RKO (cell line): ENCODE measurements around the gene PEAK1.
A peak's percentile ranks its signal among the peaks of the same experiment; 100 is the strongest.
"Not testable (repeated sequence)": the region's sequence is repeated elsewhere in the genome, so short reads cannot be mapped to it uniquely, and the experiment has no call there.

ENCODE experiments used
- DNase-seq: peaks from one replicate; pipeline ENCODE4 v3.0.0-alpha.2; 2016; ENCODE audit warnings: low spot score

The PEAK1 gene

DNA sequence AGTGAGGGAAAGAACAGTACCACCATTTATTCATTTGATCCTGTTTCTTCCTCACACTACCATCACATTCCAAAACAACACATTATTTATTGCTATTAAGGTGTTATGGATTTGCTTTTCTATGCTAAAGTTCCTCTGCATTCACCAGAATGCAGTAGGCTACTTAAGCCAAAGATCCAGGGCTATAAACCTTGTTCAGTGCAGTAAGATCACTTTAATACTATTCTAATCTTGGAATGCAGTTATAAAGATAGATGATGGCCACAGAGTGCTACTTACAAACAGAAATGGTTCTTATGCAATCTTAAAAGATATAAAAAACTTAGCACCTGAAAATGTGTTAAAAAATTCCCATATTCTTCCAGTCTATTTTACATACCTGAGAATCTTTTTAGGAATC lies 241.5 kb downstream of the PEAK1 start:
- DNase-seq, result no peak

GRCh38 chr15:77176148-77176547 lies 243.8 kb downstream of the PEAK1 start:
- DNase-seq, result not testable (repeated sequence)

GRCh38 chr15:77173487-77173886 lies 246.4 kb downstream of the PEAK1 start:
- no peak for DNase-seq

DNA sequence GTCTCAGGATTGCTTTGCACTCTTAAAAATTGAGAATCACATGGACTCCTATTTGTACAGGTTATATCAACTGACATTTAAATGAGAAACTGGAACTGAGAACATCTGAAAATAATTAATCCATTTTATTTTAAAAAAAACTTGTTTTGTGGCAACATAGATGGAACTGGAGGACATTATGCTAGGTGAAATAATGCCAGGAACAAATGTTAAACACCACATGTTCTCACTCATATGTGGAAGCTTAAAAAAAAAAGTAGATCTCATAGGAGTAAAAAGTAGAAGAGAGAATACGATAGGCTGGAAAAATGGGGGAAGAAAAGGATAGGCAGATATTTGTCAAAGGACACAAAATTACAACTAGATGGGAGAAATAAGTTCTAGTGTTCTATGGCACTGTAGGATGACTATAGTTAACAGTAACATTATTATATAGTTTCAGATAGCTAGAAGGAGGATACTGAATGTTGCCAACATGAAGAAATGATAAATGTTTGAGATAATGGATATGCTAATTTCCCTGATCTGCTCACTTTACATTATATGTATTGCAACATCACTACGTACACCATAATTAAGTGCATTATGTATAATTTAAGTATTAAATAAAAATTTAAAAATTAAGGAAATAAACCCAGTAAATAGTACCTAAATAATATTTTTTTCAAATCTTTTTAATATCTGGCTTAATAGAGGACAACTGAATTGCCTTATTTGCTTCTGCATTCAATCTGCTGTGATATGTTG lies 248.5 kb downstream of the PEAK1 start:
- no peak for DNase-seq

DNA sequence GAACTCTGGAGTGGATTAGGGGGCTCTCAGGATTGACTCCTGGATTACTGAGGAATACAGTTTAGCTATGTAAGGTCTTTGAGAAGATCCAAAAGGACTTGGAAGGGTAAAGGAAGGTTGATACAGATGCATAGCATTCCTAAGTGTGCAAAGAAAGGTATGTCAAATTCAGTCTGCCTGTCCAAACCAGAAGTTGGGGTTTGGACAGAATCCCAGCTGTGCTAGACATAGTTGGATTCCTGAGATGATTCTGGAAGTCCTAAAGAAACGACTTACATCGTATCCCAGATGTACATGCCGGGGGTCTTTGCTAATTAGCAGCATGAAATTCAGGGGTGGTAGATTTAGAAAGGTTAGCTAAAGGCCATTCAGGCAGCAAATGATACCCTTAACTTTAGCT lies 251.3 kb downstream of the PEAK1 start:
- DNase-seq, result no peak

- DNase-seq, result no peak
These were observed 251.8 kb downstream of the PEAK1 start for GRCh38 chr15:77168141-77168540.

DNA sequence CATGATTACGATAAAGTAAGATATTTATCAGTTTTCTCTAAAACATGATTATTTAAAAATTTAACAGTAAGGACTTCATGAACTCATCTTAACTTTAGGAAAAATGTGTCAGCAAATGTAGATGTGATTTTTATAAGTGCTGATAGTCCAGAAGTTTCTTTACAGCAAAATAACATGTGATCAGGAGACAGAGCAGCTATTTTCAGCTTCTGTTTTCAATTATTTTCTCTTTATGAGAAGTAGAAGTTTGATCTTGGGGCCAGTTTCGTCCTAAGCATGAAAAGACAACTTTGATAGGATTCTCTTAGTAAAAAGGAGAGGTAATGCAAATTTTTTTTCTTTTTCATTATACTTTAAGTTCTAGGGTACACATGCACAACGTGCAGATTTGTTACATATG lies 252.5 kb downstream of the PEAK1 start:
- no peak for DNase-seq

DNA sequence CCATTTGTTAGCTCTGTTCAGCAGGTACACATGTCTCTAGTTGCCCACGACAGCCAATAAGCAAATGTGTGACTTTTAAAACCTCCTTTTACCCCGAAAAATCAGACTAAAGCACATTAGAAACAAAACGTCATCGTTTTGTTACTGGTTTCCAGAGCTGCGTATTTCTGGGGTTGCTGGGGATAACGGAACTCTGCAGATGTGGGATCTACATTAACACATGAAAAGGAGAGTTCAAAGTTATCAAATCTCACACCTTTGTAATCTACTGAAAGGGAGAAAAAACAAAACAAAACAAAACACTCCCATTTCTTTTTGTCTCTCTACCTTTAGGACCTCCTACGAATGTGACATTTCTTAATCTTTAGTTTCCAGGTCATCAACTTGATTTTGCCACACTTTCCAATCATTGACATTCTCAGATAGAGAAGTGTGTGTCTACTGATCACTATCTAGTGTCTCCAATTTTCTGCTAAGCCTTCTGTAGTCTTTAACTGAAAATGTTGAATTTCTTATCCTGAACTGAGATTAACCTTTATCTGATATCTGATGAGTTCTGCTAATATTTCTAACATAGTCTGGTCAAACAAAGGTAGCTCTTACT lies 256.0 kb downstream of the PEAK1 start:
- DNase-seq, result no peak

DNA sequence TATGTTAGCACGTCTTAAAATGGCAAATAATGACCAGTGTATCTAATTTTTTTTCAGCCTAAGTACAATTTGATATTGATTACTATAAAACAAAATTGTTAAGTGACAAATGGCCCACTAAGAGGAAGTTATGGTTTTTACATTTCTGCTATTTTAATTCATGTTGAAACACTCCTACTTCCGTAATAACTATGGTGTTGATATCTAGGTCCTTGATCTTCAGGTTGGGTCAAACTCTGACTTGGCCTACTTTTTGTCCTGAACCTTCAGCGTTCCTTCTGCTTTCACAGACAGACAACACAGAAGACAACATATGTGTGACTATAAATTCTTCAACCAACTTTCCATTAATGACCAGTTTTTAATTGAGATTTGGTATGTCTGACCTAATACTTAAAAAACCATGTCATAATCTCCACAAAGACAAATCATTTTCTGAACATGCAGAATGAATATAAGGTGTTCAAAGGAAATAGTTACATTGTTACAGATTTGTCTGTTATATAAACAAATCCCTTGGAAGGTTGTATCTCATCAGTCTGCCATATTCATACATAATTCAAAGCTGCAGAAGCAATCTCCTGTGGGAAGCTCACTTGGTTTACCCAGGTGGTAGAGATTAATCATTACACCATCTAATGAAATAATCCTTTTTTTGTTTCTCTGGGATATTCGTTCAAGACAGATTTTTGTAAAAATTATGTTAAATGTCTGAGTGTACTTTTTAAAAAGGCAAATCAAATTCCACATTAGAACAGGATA lies 256.9 kb downstream of the PEAK1 start:
- DNase-seq, result no peak

DNA sequence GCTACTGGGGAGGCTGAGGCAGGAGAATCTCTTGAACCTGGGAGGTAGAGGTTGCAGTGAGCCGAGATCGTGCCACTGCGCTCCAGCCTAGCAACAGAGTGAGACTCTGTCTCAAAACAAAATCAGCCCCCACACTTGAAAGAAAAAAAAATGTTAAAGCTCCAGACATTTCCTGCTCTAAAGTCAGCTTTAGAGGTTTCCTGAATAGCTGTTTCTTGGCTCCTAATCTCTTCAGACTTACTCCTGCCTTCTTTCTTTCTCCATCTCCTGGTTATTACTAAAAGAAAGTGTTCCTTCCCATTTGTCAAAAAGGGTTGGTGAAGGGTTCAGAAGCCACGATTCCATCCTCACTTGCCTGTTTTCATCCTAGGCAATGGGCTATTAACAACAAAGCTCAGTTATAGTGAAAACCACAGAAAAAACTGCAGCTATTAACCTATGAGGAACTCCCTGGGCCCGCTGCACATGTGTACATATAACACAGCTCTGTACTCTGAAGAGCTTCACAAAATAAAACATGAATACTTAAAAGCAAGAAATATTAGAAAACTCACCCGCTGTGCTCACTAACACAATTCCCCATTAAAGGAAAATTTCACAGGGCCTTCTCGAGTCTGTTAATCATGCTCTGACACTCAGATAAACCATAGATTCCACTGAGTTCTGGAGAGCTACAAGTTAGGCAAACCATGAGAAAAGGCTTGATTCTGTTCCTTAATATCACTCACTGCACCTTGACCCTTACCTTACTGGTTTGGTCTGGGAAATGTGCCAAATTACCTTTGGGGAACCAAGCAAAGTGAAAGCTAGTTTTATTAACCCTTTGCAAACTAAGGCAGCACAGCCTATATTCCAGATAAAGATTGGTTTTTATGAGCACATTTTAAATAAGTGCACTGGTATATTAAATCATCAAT lies 259.1 kb downstream of the PEAK1 start:
- no peak for DNase-seq

- not testable (repeated sequence) for DNase-seq
These were observed 263.9 kb downstream of the PEAK1 start for GRCh38 chr15:77156000-77156399.

DNA sequence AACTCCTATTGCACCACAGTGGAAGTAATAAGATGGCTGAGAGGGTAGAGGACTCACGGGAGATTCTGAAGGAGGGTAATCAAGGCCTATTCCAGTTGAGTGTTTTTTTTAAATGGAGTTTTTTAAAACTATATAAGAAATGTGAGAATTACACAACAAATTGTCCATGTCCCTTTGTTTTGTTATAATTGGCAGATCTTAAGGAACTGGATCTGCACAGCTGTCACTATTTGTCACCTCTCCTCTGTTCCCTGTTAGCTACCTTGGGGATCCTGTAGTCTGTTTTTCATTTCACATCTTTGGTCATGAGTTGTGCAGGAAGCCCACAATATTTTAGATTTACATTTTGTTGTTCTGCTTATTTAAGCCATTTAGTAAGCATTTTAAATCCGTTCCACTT lies 271.7 kb downstream of the PEAK1 start:
- no peak for DNase-seq

- no peak for DNase-seq
These were observed 274.5 kb downstream of the PEAK1 start for GRCh38 chr15:77145370-77145769.

DNA sequence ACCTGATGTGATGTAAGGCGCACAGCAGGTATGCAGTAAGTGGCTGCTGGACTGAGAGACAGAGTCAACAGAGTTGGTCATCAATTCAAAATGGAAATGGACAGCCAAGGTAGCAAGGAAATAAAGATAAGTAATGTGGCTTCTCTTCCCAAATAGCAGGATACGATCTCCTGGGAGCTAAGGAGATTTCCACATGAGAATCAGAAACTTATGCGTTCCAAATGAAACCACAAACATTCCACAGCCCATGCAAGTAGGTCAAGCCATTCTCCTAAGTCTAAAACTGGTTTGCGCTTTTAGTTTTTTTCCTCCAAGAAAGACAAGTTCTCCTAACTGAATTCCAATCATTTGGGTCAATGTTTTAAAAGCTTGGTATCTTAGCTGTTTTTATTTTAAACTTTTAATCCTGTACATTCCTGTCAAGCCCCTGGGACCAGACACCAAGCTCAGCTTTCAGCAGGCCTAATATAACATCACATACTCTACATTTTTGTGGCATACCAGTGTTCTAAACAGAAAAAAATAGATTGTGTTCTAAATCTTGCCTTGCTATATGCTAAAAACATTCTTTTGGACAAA lies 275.3 kb downstream of the PEAK1 start:
- no peak for DNase-seq

GRCh38 chr15:77144026-77144425 lies 275.9 kb downstream of the PEAK1 start:
- no peak for DNase-seq

- DNase-seq, result no peak
These were observed 276.3 kb downstream of the PEAK1 start for GRCh38 chr15:77143616-77144015.

DNA sequence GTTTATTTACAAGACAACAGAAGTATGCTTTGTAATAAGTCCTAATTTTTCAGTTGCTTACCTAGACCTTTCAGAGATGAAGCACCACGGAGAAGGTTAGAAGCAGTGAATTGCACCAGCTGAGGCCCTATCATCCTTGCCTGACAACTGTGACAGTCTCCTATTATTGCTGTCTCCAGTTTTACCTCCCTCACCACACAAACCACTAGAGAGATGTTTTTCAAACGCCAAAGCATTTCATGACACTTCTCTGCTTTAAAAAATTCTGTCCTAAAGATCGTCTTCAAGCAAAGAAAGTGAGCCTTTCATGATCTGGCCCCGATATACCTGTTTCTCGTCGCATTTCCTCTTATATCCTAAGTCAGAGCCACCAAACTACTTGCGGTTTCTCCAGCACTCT lies 276.7 kb downstream of the PEAK1 start:
- no peak for DNase-seq

DNA sequence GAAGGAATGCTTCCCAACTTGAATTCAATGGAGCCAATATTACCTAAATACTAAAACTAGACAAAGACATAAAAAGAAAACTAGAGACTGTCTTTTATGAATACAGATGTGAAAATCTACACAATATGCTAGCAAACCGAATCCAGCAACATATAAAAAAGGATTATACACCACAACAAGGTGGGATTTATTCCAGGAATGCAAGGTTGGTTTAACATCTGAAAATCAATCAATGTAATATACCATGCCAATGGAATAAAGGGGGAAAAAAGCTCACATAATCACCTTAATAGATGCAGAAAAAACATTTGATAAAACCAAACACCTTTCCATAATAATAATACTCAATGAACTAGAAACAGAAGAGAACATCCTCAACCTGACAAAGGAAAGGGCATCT lies 279.7 kb downstream of the PEAK1 start:
- DNase-seq, result no peak

DNA sequence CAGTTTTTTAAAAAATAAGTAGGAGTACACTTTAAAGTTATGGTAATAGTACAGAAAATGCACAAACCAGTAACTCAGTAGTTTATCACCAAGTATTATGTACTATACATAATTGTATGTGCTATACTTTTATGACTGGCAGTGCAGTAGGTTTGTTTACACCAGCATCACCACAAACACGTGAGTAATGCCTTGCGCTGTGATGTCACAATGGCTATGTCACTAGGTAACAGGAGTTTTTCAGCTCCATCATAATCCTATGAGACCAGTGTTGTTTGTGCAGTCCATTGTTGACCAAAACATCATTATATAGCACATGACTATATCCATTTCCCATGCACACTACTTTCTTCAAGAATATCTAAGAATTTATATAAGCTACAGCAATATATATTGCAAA lies 280.6 kb downstream of the PEAK1 start:
- DNase-seq, result no peak

DNA sequence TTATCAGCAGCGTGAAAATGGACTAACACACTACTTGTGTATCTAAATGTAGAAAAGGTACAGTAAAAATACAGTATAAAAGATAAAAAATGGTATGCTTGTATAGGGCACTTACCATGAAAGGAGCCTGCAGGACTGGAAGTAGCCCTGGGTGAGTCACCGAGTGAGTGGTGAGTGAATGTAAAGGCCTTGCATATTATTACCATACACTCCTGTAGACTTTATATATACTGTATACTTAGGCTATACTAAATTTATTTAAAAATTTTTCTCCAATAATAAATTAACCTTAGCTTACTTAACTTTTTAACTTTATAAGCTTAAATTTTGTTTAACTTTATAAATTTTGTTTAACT lies 281.8 kb downstream of the PEAK1 start:
- peak; percentile 27 for DNase-seq

DNA sequence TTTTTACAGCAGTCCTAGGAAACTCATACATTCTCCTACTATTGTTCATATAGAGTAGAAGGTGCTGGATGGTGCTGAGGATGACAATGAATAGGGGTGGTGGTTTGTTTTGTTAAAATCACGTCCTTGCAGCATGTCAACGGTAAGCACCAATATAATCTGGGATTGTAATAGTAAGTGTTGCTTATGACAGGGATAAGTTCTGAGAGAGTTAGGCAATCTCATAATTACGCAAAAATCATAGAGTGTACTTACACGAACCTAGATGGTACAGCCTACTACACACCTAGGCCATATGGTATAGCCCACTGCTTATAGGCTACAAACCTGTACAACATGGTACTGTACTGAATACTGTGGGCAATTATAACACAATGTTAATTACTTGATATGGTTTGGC lies 284.7 kb downstream of the PEAK1 start:
- DNase-seq, result no peak
